ENCODE results near the gene AOPEP. TPM values are rescaled to one million over a fixed set of nuclear protein-coding genes. Genes with fewer than 3 reads are reported as not detected.
A peak's percentile ranks its signal among the peaks of the same experiment; 100 is the strongest.

AOPEP gene
- total and polyA plus RNA-seq, 4 donors = 29.0 to 121 (median 60.0) TPM

GRCh38 chr9:94934816-94935328 is 208.4 kb downstream of the AOPEP start:
- H3K36me3 ChIP-seq (ENCODE audit: control insufficient read depth in 4 of 4, insufficient read depth in 4 of 4, low read length in 4 of 4) = no peaks in the 10 kb centered on the region
- peaks cover 8 to 16% (median 9%) of the 10 kb centered on the region in 5 donors for H3K4me1 ChIP-seq (ENCODE audit: control insufficient read depth in 5 of 5, insufficient read depth in 5 of 5, low read length in 5 of 5)
- ATAC-seq (ENCODE audit: insufficient read depth, low FRiP score) = no peak
- TF ChIP-seq, protein P1, sequence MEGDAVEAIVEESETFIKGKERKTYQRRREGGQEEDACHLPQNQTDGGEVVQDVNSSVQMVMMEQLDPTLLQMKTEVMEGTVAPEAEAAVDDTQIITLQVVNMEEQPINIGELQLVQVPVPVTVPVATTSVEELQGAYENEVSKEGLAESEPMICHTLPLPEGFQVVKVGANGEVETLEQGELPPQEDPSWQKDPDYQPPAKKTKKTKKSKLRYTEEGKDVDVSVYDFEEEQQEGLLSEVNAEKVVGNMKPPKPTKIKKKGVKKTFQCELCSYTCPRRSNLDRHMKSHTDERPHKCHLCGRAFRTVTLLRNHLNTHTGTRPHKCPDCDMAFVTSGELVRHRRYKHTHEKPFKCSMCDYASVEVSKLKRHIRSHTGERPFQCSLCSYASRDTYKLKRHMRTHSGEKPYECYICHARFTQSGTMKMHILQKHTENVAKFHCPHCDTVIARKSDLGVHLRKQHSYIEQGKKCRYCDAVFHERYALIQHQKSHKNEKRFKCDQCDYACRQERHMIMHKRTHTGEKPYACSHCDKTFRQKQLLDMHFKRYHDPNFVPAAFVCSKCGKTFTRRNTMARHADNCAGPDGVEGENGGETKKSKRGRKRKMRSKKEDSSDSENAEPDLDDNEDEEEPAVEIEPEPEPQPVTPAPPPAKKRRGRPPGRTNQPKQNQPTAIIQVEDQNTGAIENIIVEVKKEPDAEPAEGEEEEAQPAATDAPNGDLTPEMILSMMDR (IDR thresholded peaks at IDR 0.05; ENCODE audit: control extremely low read depth, extremely low read depth) = no peak
- no peak overlapping the region for H3K4me3 ChIP-seq
- 82 to 91% methylated on average over 9 of the region's 9 CpGs for WGBS, 2 donors
- DNase-seq = no peak
- no peaks in the 10 kb centered on the region for H3K27me3 ChIP-seq (ENCODE audit: control insufficient read depth in 3 of 3, insufficient read depth in 3 of 3, low read length in 2 of 3)
- no peaks in the 10 kb centered on the region for H3K9me3 ChIP-seq (ENCODE audit: control insufficient read depth in 4 of 4, insufficient read depth in 3 of 4, low read length in 3 of 4)
- no peak overlapping the region for H3K27ac ChIP-seq (ENCODE audit: low read depth in 1 of 2, low read length in 1 of 2)
- H3K9ac ChIP-seq (ENCODE audit: insufficient read depth in 1 of 2, low read length in 2 of 2) = no peak overlapping the region

DNA sequence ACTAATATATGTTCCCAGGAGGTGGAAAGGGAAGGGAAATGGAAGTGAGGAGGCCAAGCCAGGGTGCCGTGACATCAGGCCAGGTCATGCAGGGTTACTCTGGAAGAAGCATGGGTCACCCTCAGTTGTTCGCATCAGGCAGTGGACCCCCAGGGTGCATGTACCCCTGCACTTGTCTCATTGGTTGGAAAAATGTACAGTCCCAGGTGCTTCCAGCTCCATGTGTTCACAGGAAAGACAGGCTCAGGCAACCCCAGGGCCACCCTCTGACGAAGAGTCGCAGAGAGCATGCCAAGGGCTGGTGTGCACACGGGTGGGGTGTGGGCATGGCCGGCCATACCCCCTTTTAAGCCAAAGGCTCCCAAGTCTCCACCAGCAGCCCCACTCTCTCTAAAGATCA is 208.9 kb downstream of the AOPEP start:
- H3K36me3 ChIP-seq (ENCODE audit: control insufficient read depth in 4 of 4, insufficient read depth in 4 of 4, low read length in 4 of 4) = no peaks in the 10 kb centered on the region
- TF ChIP-seq, protein P1 (IDR thresholded peaks at IDR 0.05; ENCODE audit: control extremely low read depth, extremely low read depth) = no peak
- no peak for DNase-seq
- H3K4me1 ChIP-seq (ENCODE audit: control insufficient read depth in 5 of 5, insufficient read depth in 5 of 5, low read length in 5 of 5) = peaks cover 8 to 16% (median 9%) of the 10 kb centered on the region in 5 donors
- H3K27ac ChIP-seq (ENCODE audit: low read depth in 1 of 2, low read length in 1 of 2) = no peak overlapping the region
- H3K9ac ChIP-seq (ENCODE audit: insufficient read depth in 1 of 2, low read length in 2 of 2) = no peak overlapping the region
- 96 to 98% methylated on average over 6 of the region's 6 CpGs for WGBS, 2 donors
- no peak for ATAC-seq (ENCODE audit: insufficient read depth, low FRiP score)
- no peaks in the 10 kb centered on the region for H3K27me3 ChIP-seq (ENCODE audit: control insufficient read depth in 3 of 3, insufficient read depth in 3 of 3, low read length in 2 of 3)
- H3K4me3 ChIP-seq = no peak overlapping the region
- no peaks in the 10 kb centered on the region for H3K9me3 ChIP-seq (ENCODE audit: control insufficient read depth in 4 of 4, insufficient read depth in 3 of 4, low read length in 3 of 4)

- DNase-seq (peak; percentile 49 to 97 (median 85)), ATAC-seq (ENCODE audit: insufficient read depth, low FRiP score) (peak; percentile 6)
- 83 to 94% methylated on average over 3 of the region's 3 CpGs for WGBS, 2 donors
- Histone ChIP-seq H3K27me3 (ENCODE audit: control insufficient read depth in 3 of 3, insufficient read depth in 3 of 3, low read length in 2 of 3) (no peaks in the 10 kb centered on the region), H3K4me3 (no peak overlapping the region), H3K27ac (ENCODE audit: low read depth in 1 of 2, low read length in 1 of 2) (no peak overlapping the region), H3K9ac (ENCODE audit: insufficient read depth in 1 of 2, low read length in 2 of 2) (no peak overlapping the region), H3K36me3 (ENCODE audit: control insufficient read depth in 4 of 4, insufficient read depth in 4 of 4, low read length in 4 of 4) (no peaks in the 10 kb centered on the region), H3K4me1 (ENCODE audit: control insufficient read depth in 5 of 5, insufficient read depth in 5 of 5, low read length in 5 of 5) (peaks cover 15 to 18% (median 16%) of the 10 kb centered on the region in 5 donors), H3K9me3 (ENCODE audit: control insufficient read depth in 4 of 4, insufficient read depth in 3 of 4, low read length in 3 of 4) (no peaks in the 10 kb centered on the region)
- TF ChIP-seq, protein P1 (IDR thresholded peaks at IDR 0.05; ENCODE audit: control extremely low read depth, extremely low read depth) = no peak
These were observed 209.9 kb downstream of the AOPEP start for GRCh38 chr9:94936419-94936818.
